PC-9 (cell line): ENCODE data around the gene IFTAP. TPM values are rescaled to one million over a fixed set of nuclear protein-coding genes. Genes with fewer than 3 reads are reported as not detected.

ENCODE experiments used
- BruUV-seq: library from RNA; stranded (reverse); fragments of 400-500 nt; replicated peaks from 2 replicates; lab custom pipeline; 2021; lab: Mats Ljungman, UMichigan
- CTCF ChIA-PET: fragments of 300-600 bp; sonication (Branson Sonifier 250); formaldehyde crosslinking; loops from one replicate; lab custom pipeline; 2022; ENCODE audit warnings: antibody characterized with exemption; lab: Charles Lee
- POLR2A ChIA-PET: fragments of 300-600 bp; sonication (Branson Sonifier 250); formaldehyde crosslinking; loops from one replicate; lab custom pipeline; 2022; ENCODE audit warnings: antibody characterized with exemption; ENCODE audit not compliant: unreplicated experiment; lab: Charles Lee
- DNase-seq, 2 experiments: peaks; one replicate each; pipeline versions ENCODE4 v3.0.0 to v3.0.0-alpha.2; 2015 to 2022; ENCODE audit warnings: mixed read lengths in 1 of 2
- H2AFZ ChIP-seq: fragments of 200-600 bp; sonication (generic); 2 replicates; pipeline ENCODE4 v1.8.1; 2017; ENCODE audit warnings: antibody characterized with exemption
- H3F3A ChIP-seq: fragments of 200-600 bp; sonication (generic); 2 replicates; pipeline ENCODE4 v1.8.1; 2017; ENCODE audit warnings: antibody characterized with exemption, mild to moderate bottlenecking, low read depth; ENCODE audit not compliant: insufficient read depth
- H3K27ac ChIP-seq: fragments of 200-600 bp; sonication (generic); 2 replicates; pipeline ENCODE4 v1.6.1; 2016; ENCODE audit warnings: mixed run types
- H3K27me3 ChIP-seq: fragments of 200-600 bp; sonication (generic); 2 replicates; pipeline ENCODE4 v1.6.1; 2016; ENCODE audit warnings: low read depth, mixed run types; ENCODE audit not compliant: insufficient read depth
- H3K36me3 ChIP-seq: fragments of 200-600 bp; sonication (generic); 2 replicates; pipeline ENCODE4 v1.6.1; 2016; ENCODE audit warnings: low read depth, mixed run types
- H3K4me1 ChIP-seq: fragments of 200-600 bp; sonication (generic); replicated peaks from 2 replicates; pipeline ENCODE4 v1.6.1; 2016; ENCODE audit warnings: mixed run types; ENCODE audit not compliant: insufficient read depth
- H3K4me2 ChIP-seq: fragments of 200-600 bp; sonication (generic); 2 replicates; pipeline ENCODE4 v1.6.1; 2017; ENCODE audit warnings: mixed run types
- H3K4me3 ChIP-seq: fragments of 200-600 bp; sonication (generic); 2 replicates; pipeline ENCODE4 v1.6.1; 2016; ENCODE audit warnings: mixed run types
- H3K79me2 ChIP-seq: fragments of 200-600 bp; sonication (generic); 2 replicates; pipeline ENCODE4 v1.6.1; 2017; ENCODE audit warnings: low read depth, mixed run types
- H3K9me2 ChIP-seq: fragments of 200-600 bp; sonication (generic); 2 replicates; pipeline ENCODE4 v1.8.1; 2017; ENCODE audit warnings: mild to moderate bottlenecking; ENCODE audit not compliant: insufficient read depth
- H3K9me3 ChIP-seq: fragments of 200-600 bp; sonication (generic); 2 replicates; pipeline ENCODE4 v1.8.1; 2016; ENCODE audit warnings: low read depth; ENCODE audit not compliant: insufficient read depth
- H4K20me1 ChIP-seq: fragments of 200-600 bp; sonication (generic); 2 replicates; pipeline ENCODE4 v1.8.1; 2017; ENCODE audit not compliant: insufficient read depth
- CTCF ChIP-seq: fragments of 200-600 bp; sonication (generic); conservative IDR thresholded peaks from 2 replicates; pipeline ENCODE4 v1.6.1; 2017; ENCODE audit warnings: mixed run types, antibody characterized with exemption, mild to moderate bottlenecking, moderate library complexity
- EZH2 ChIP-seq: fragments of 200-600 bp; sonication (generic); IDR thresholded peaks from 2 replicates; pipeline ENCODE4 v1.8.0; 2017; ENCODE audit warnings: antibody characterized with exemption, low read depth
- intact Hi-C: fragments of 100-400 bp; cut with micrococcal nuclease; formaldehyde crosslinking; loops from one replicate; pipeline ENCODE4 v1.10.0; 2022; ENCODE audit not compliant: unreplicated experiment
- total RNA-seq: library from RNA; stranded (reverse); gene quantifications from 2 replicates; pipeline ENCODE4 v1.2.3, GENCODE V29; 2021

The IFTAP gene
- total RNA-seq, 1 experiment from 2014 or later = 18.9 TPM

GRCh38 chr11:36598051-36598450 is 3.7 kb downstream of the IFTAP start, which contains the start of gene RAG2:
Gene RAG2 (minus strand): TSS chr11:36598236. CDS start chr11:36594168, 4,068 bp downstream.
- Histone ChIP-seq H3K36me3 (no peaks in the 10 kb centered on the region), H3K9me2 (no peaks in the 10 kb centered on the region), H3K9me3 (no peaks in the 10 kb centered on the region), H3K4me1 (0 out of 2 replicates have a peak, but pooled peaks cover 6% of the 10 kb centered on the region), H3K27me3 (no peaks in the 10 kb centered on the region), H2AFZ (no peak within 1 kb of the TSS), H3K4me2 (no peak within 1 kb of the TSS), H4K20me1 (no peaks in the 10 kb centered on the region), H3F3A (no peaks in the 10 kb centered on the region), H3K79me2 (no peaks in the 10 kb centered on the region), H3K27ac (no peak within 1 kb of the TSS), H3K4me3 (no peak within 1 kb of the TSS)
- no peak for DNase-seq
- no TSS peak for BruUV-seq
- ChIA-PET CTCF (no interaction called here), POLR2A (no interaction called here)
- TF ChIP-seq CTCF = no peak
- intact Hi-C loops = no loop called here

- DNase-seq = no peak
- no peak for TF ChIP-seq CTCF
- TF ChIP-seq EZH2 = no peak
- BruUV-seq = no TSS peak
- intact Hi-C loops = no loop called here
- no peak overlapping the region for H2AFZ ChIP-seq
- H3F3A ChIP-seq = no peaks in the 10 kb centered on the region
- H3K4me3 ChIP-seq = no peak overlapping the region
- CTCF ChIA-PET = no interaction called here
- no peaks in the 10 kb centered on the region for H3K9me2 ChIP-seq
- no peaks in the 10 kb centered on the region for H3K36me3 ChIP-seq
- H3K4me2 ChIP-seq = no peak overlapping the region
- H3K9me3 ChIP-seq = no peaks in the 10 kb centered on the region
- H3K27ac ChIP-seq = no peak overlapping the region
- H3K79me2 ChIP-seq = no peaks in the 10 kb centered on the region
- POLR2A ChIA-PET = no interaction called here
- H3K27me3 ChIP-seq = no peaks in the 10 kb centered on the region
- 0 out of 2 replicates have a peak, but pooled peaks cover 4% of the 10 kb centered on the region for H3K4me1 ChIP-seq
- H4K20me1 ChIP-seq = no peaks in the 10 kb centered on the region
Measured at GRCh38 chr11:36600180-36600579, 5.9 kb downstream of the IFTAP start.

- H3K9me2 ChIP-seq = no peaks in the 10 kb centered on the region
- TF ChIP-seq CTCF (no peak), EZH2 (no peak)
- ChIA-PET POLR2A (no interaction called here), CTCF (no interaction called here)
- H3K4me2 ChIP-seq = no peak overlapping the region
- no peak for DNase-seq
- BruUV-seq = no TSS peak
- no peaks in the 10 kb centered on the region for H3K79me2 ChIP-seq
- H3F3A ChIP-seq = no peaks in the 10 kb centered on the region
- intact Hi-C loops = no loop called here
- no peak overlapping the region for H3K27ac ChIP-seq
- no peak overlapping the region for H2AFZ ChIP-seq
- no peaks in the 10 kb centered on the region for H3K9me3 ChIP-seq
- H3K4me1 ChIP-seq = no peaks in the 10 kb centered on the region
- H3K27me3 ChIP-seq = no peaks in the 10 kb centered on the region
- no peak overlapping the region for H3K4me3 ChIP-seq
- H3K36me3 ChIP-seq = no peaks in the 10 kb centered on the region
- H4K20me1 ChIP-seq = no peaks in the 10 kb centered on the region
Measured at GRCh38 chr11:36601155-36601554, 6.9 kb downstream of the IFTAP start.
